Measurements from ENCODE around the gene HPCAL1.

Gene HPCAL1

DNA sequence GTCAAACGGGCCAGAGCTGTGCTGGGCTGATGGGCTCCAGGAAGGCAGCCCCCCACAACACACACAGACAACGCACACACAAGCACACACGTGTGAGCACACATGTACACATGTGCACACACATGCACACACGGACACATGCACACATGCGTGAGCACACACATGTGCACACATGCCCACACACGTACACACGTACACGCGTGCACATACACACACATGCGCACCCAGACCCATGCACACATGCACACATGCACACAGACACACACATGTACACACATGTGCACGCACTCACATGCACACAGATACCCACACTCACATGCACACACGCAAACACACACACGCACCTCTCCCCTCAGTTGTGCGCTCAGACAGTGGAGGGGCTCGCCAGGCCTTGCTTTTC, 31.2 kb upstream of the HPCAL1 start:
- H3K4me2 ChIP-seq (ENCODE audit: low read depth, low read length, poor library complexity, severe bottlenecking), result no peak overlapping the region
- no peaks in the 10 kb centered on the region for H3K36me3 ChIP-seq (ENCODE audit: insufficient read depth, low read length)
- no peaks in the 10 kb centered on the region for H3K9me2 ChIP-seq (replicated peaks; ENCODE audit: low read depth, low read length)
- no peaks in the 10 kb centered on the region for H4K20me1 ChIP-seq (ENCODE audit: insufficient read depth, low read length, poor library complexity, severe bottlenecking)
- H3K9ac ChIP-seq (ENCODE audit: low read depth, low read length, poor library complexity, severe bottlenecking), result no peak overlapping the region
- H3F3A ChIP-seq (ENCODE audit: low read depth), result no peaks in the 10 kb centered on the region
- H3K4me1 ChIP-seq (ENCODE audit: insufficient read depth, low read length, poor library complexity, severe bottlenecking), result peaks cover 5% of the 10 kb centered on the region
- no peaks in the 10 kb centered on the region for H3K9me3 ChIP-seq (ENCODE audit: insufficient read depth, low read depth, low read length)
- no peak for TF ChIP-seq EZH2phosphoT487 (IDR thresholded peaks at IDR 0.05; ENCODE audit: borderline replicate concordance)
- TF ChIP-seq, protein P1, sequence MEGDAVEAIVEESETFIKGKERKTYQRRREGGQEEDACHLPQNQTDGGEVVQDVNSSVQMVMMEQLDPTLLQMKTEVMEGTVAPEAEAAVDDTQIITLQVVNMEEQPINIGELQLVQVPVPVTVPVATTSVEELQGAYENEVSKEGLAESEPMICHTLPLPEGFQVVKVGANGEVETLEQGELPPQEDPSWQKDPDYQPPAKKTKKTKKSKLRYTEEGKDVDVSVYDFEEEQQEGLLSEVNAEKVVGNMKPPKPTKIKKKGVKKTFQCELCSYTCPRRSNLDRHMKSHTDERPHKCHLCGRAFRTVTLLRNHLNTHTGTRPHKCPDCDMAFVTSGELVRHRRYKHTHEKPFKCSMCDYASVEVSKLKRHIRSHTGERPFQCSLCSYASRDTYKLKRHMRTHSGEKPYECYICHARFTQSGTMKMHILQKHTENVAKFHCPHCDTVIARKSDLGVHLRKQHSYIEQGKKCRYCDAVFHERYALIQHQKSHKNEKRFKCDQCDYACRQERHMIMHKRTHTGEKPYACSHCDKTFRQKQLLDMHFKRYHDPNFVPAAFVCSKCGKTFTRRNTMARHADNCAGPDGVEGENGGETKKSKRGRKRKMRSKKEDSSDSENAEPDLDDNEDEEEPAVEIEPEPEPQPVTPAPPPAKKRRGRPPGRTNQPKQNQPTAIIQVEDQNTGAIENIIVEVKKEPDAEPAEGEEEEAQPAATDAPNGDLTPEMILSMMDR (conservative IDR thresholded peaks at IDR 0.05; ENCODE audit: low read length), result no peak
- no peak overlapping the region for H2AFZ ChIP-seq (ENCODE audit: low read length)
- H3K4me3 ChIP-seq (ENCODE audit: low read length, poor library complexity, severe bottlenecking), result no peak overlapping the region
- no peaks in the 10 kb centered on the region for H3K27me3 ChIP-seq (ENCODE audit: insufficient read depth, low read length, poor library complexity, severe bottlenecking)
- no peaks in the 10 kb centered on the region for H3K79me2 ChIP-seq (ENCODE audit: insufficient read depth, low read length)

DNA sequence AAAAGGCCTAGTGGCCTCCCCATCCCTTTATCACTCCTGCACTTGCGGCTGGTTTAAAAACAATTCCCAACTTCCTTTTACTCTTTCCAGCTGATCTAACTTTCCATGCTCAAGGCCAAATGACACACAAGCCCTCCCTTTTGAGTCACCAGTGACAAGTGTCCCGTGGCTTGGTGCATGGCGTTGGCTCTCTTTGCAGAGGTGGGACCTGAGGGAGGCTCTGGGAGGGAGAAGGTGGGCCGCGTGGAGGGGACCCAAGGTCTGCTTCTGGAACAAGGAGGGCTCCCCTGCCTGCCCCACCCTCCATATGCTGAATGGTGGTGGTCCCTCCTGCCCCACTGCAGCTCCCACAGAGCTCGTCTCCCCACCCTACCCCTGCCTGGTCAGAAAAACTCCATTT, 30.8 kb upstream of the HPCAL1 start:
- Histone ChIP-seq H3K9ac (ENCODE audit: low read depth, low read length, poor library complexity, severe bottlenecking) (no peak overlapping the region), H2AFZ (ENCODE audit: low read length) (no peak overlapping the region), H3K4me1 (ENCODE audit: insufficient read depth, low read length, poor library complexity, severe bottlenecking) (peaks cover 5% of the 10 kb centered on the region)

DNA sequence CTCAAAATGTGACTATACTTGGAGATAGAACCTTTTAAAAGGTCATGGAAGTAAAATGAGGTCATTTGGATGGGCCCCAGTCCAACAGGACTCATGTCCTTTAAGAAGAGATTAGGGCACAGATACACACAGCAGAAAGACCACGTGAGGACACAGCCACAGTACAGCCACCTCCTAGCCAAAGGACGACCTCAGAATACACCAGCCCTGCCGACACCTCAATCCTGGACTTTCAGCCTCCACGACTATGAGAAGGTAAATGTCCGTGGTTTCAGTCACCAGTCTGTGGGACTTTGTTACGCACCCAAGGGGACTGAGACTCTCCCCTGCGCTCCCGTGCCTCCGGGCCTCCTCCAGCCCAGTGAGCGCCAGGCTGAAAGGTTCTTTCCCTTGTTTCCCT, 30.2 kb upstream of the HPCAL1 start:
- Histone ChIP-seq H3K4me1 (ENCODE audit: insufficient read depth, low read length, poor library complexity, severe bottlenecking) (peaks cover 5% of the 10 kb centered on the region), H3K9me2 (replicated peaks; ENCODE audit: low read depth, low read length) (no peaks in the 10 kb centered on the region), H3K9ac (ENCODE audit: low read depth, low read length, poor library complexity, severe bottlenecking) (no peak overlapping the region), H3K4me3 (ENCODE audit: low read length, poor library complexity, severe bottlenecking) (no peak overlapping the region), H3K9me3 (ENCODE audit: insufficient read depth, low read depth, low read length) (no peaks in the 10 kb centered on the region), H3K79me2 (ENCODE audit: insufficient read depth, low read length) (no peaks in the 10 kb centered on the region), H3F3A (ENCODE audit: low read depth) (no peaks in the 10 kb centered on the region), H3K27me3 (ENCODE audit: insufficient read depth, low read length, poor library complexity, severe bottlenecking) (no peaks in the 10 kb centered on the region), H3K4me2 (ENCODE audit: low read depth, low read length, poor library complexity, severe bottlenecking) (no peak overlapping the region), H4K20me1 (ENCODE audit: insufficient read depth, low read length, poor library complexity, severe bottlenecking) (no peaks in the 10 kb centered on the region), H2AFZ (ENCODE audit: low read length) (no peak overlapping the region), H3K36me3 (ENCODE audit: insufficient read depth, low read length) (no peaks in the 10 kb centered on the region)
- no peak for TF ChIP-seq EZH2phosphoT487 (IDR thresholded peaks at IDR 0.05; ENCODE audit: borderline replicate concordance)
- TF ChIP-seq, protein P1 (conservative IDR thresholded peaks at IDR 0.05; ENCODE audit: low read length), result no peak

More for the DNA sequence above, 30.8 kb upstream of the HPCAL1 start:
- no peak for TF ChIP-seq EZH2phosphoT487 (IDR thresholded peaks at IDR 0.05; ENCODE audit: borderline replicate concordance)
- TF ChIP-seq, protein P1 (conservative IDR thresholded peaks at IDR 0.05; ENCODE audit: low read length), result no peak
- Histone ChIP-seq H3K27me3 (ENCODE audit: insufficient read depth, low read length, poor library complexity, severe bottlenecking) (no peaks in the 10 kb centered on the region), H4K20me1 (ENCODE audit: insufficient read depth, low read length, poor library complexity, severe bottlenecking) (no peaks in the 10 kb centered on the region), H3K9me3 (ENCODE audit: insufficient read depth, low read depth, low read length) (no peaks in the 10 kb centered on the region), H3K4me2 (ENCODE audit: low read depth, low read length, poor library complexity, severe bottlenecking) (no peak overlapping the region), H3K9me2 (replicated peaks; ENCODE audit: low read depth, low read length) (no peaks in the 10 kb centered on the region), H3K79me2 (ENCODE audit: insufficient read depth, low read length) (no peaks in the 10 kb centered on the region), H3K36me3 (ENCODE audit: insufficient read depth, low read length) (no peaks in the 10 kb centered on the region), H3K4me3 (ENCODE audit: low read length, poor library complexity, severe bottlenecking) (no peak overlapping the region), H3F3A (ENCODE audit: low read depth) (no peaks in the 10 kb centered on the region)

All from Loucy (cell line).